GM12891 (cell line): ENCODE measurements around the gene ATP11A.

ENCODE experiments used
- PAX5 ChIP-seq: IDR thresholded peaks from 2 replicates; pipeline ENCODE4 v1.6.1; 2011; ENCODE audit warnings: low read length, moderate library complexity, mild to moderate bottlenecking; ENCODE audit not compliant: insufficient read depth, severe bottlenecking
- POLR2A ChIP-seq: IDR thresholded peaks from 2 replicates; pipeline ENCODE4 v1.6.1; 2011; ENCODE audit warnings: low read depth, low read length, control low read depth
- POLR2AphosphoS5 ChIP-seq: IDR thresholded peaks from 2 replicates; pipeline ENCODE4 v1.6.1; 2011; ENCODE audit warnings: low read depth, low read length, control low read depth
- POU2F2 ChIP-seq: IDR thresholded peaks from 2 replicates; pipeline ENCODE4 v1.6.1; 2011; ENCODE audit warnings: low read depth, mild to moderate bottlenecking, control low read depth, low read length, moderate library complexity
- SPI1 ChIP-seq: IDR thresholded peaks from 2 replicates; pipeline ENCODE4 v1.6.1; 2011; ENCODE audit warnings: low read depth, low read length, control low read depth
- TAF1 ChIP-seq: IDR thresholded peaks from 2 replicates; pipeline ENCODE4 v1.6.1; 2011; ENCODE audit warnings: low read depth, low read length, control low read depth

DNA sequence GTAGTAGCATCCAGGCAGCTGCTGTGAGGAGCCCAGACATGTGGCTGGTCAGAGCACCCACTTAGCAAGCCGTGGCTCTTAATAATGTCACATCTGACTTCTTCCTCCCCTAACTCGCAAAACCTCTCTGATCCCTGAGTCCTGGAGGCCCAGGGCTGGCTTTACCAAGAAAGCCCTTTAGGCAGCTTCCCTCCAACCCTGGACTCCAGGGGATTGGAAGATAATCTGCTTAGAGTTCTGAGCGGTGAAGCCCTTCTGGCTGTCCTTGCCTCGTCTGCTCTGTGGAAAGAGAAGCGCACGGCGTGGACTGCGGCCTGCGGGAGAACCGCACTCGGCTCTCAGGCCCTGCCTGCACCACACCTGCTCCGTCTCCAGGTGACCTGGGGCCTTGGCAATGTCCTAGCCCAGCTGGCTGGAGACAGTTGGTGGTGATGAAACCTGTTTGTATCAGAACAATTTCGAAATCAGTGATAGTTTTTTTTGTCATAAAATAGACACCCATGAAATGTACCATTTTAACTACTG is 214.7 kb downstream of the ATP11A start:
- TF ChIP-seq POLR2A (no peak), POLR2AphosphoS5 (no peak), PAX5 (no peak), TAF1 (no peak), SPI1 (no peak), POU2F2 (no peak)
